Natural killer cell (primary cell): ENCODE data around the gene ARRB1. TPM values are rescaled to one million over a fixed set of nuclear protein-coding genes. Genes with fewer than 3 reads are reported as not detected.
"Not testable (repeated sequence)": the region's sequence is repeated elsewhere in the genome, so short reads cannot be mapped to it uniquely, and the experiment has no call there.

Source experiments
- ATAC-seq, 3 donors: fragments of 150-1000 bp in 2 of 3; fragments of 200-7000 bp in 1 of 3; cut with Tn5 transposase; 1 replicate in 1 of 3; 2 replicates in 2 of 3; pipeline ENCODE4 v1.10.0; 2021; ENCODE audit warnings: mild to moderate bottlenecking in 2 of 3, moderate library complexity in 2 of 3
- DNase-seq, 2 donors: peaks; one replicate each; pipeline versions ENCODE4 v3.0.0 to v3.0.0-alpha.2; 2013 to 2021; ENCODE audit warnings: mixed read lengths in 1 of 2
- H3K27ac ChIP-seq: one replicate; pipeline ENCODE4 v1.5.1; 2013; ENCODE audit warnings: mild to moderate bottlenecking, low read length
- H3K27me3 ChIP-seq: one replicate; pipeline ENCODE4 v1.6.1; 2013; ENCODE audit warnings: low read length; ENCODE audit not compliant: control insufficient read depth, insufficient read depth
- H3K36me3 ChIP-seq: one replicate; pipeline ENCODE4 v1.6.1; 2013; ENCODE audit warnings: low read length; ENCODE audit not compliant: control insufficient read depth, insufficient read depth
- H3K4me1 ChIP-seq: one replicate; pipeline ENCODE4 v1.6.1; 2013; ENCODE audit warnings: low read length; ENCODE audit not compliant: control insufficient read depth, insufficient read depth
- H3K4me3 ChIP-seq: one replicate; pipeline ENCODE4 v1.5.1; 2013; ENCODE audit warnings: low read length
- H3K9me3 ChIP-seq: one replicate; pipeline ENCODE4 v1.6.1; 2013; ENCODE audit warnings: low read length; ENCODE audit not compliant: control insufficient read depth, insufficient read depth
- H3K27ac Mint-ChIP-seq, 2 donors: one replicate each; pipeline ENCODE4 v1.8.0; 2022; ENCODE audit warnings: mild to moderate bottlenecking in 2 of 2, mixed read lengths in 2 of 2, moderate library complexity in 1 of 2
- H3K27me3 Mint-ChIP-seq, 2 donors: one replicate each; pipeline ENCODE4 v1.8.0; 2022; ENCODE audit warnings: low read depth in 2 of 2, mixed read lengths in 2 of 2
- H3K36me3 Mint-ChIP-seq: one replicate; pipeline ENCODE4 v1.8.0; 2022; ENCODE audit warnings: mixed read lengths
- H3K4me1 Mint-ChIP-seq, 2 donors: one replicate each; pipeline ENCODE4 v1.8.0; 2022; ENCODE audit warnings: mixed read lengths in 2 of 2
- H3K4me3 Mint-ChIP-seq: one replicate; pipeline ENCODE4 v1.8.0; 2022; ENCODE audit warnings: mild to moderate bottlenecking, moderate library complexity, mixed read lengths
- H3K9me3 Mint-ChIP-seq, 2 donors: one replicate each; pipeline ENCODE4 v1.8.0; 2022; ENCODE audit warnings: mixed read lengths in 2 of 2
- CTCF ChIP-seq: fragments of 200-600 bp; IDR thresholded peaks from one replicate; pipeline ENCODE4 v1.8.0; 2022; ENCODE audit warnings: antibody characterized with exemption
- WGBS: methylation state at CpG from one replicate; pipeline ENCODE4 v1.1.7; 2013; ENCODE audit warnings: missing lambda C conversion rate; ENCODE audit not compliant: insufficient coverage; 5-methylcytosine and 5-hydroxymethylcytosine counted together
- intact Hi-C: fragments of 100-400 bp; cut with micrococcal nuclease; formaldehyde crosslinking; loops from one replicate; pipeline ENCODE4 v1.14.2; 2022
- total RNA-seq, 4 donors: library from RNA; stranded (reverse); fragments of 120-200 nt in 1 of 4; gene quantifications; one replicate each; pipeline versions ENCODE4 v1.2.3 to v1.2.4, GENCODE V29; 2013 to 2022

The ARRB1 gene
- total RNA-seq, 3 donors from 2014 or later (not counting 1 experiment from before 2014, with no cell fraction given), result 128 to 200 (median 174) TPM

GRCh38 chr11:75380245-75380644 is 28.8 kb upstream of the ARRB1 start:
- intact Hi-C loops, result loop anchor here (5.0 kb wide), 1 partner anchor 38 kb away; no protein-coding TSS in a partner anchor
- H3K36me3 ChIP-seq, result no peaks in the 10 kb centered on the region
- Mint-ChIP-seq H3K27ac (peak overlapping the region; percentile 63 to 64), H3K36me3 (no peaks in the 10 kb centered on the region), H3K4me3 (no peak overlapping the region), H3K9me3 (no peaks in the 10 kb centered on the region), H3K4me1 (peaks cover 19 to 28% of the 10 kb centered on the region in 2 donors), H3K27me3 (no peaks in the 10 kb centered on the region)
- peaks cover 33% of the 10 kb centered on the region for H3K4me1 ChIP-seq
- H3K27me3 ChIP-seq, result no peaks in the 10 kb centered on the region
- ATAC-seq (no peak), DNase-seq (no peak)
- H3K4me3 ChIP-seq, result no peak overlapping the region
- H3K27ac ChIP-seq, result no peak overlapping the region
- no peaks in the 10 kb centered on the region for H3K9me3 ChIP-seq
- TF ChIP-seq CTCF, result no peak
- WGBS, result no CpG with 5 or more reads among the region's 2 CpGs

- ATAC-seq, H3K4me3 Mint-ChIP-seq, H3K4me3 ChIP-seq, H3K27me3 Mint-ChIP-seq, H3K9me3 ChIP-seq, H3K27ac Mint-ChIP-seq, H3K27me3 ChIP-seq, H3K27ac ChIP-seq, H3K9me3 Mint-ChIP-seq, H3K36me3 ChIP-seq, H3K36me3 Mint-ChIP-seq, intact Hi-C loops, DNase-seq: not testable (repeated sequence)
- H3K4me1 ChIP-seq, result peaks cover 24% of the 10 kb centered on the region
- peaks cover 8 to 19% of the 10 kb centered on the region in 2 donors for H3K4me1 Mint-ChIP-seq
- WGBS, result 94% methylated on average over 17 of the region's 17 CpGs
Measured at GRCh38 chr11:75378776-75379175, 27.3 kb upstream of the ARRB1 start.

- Histone ChIP-seq H3K4me1 (peaks cover 11% of the 10 kb centered on the region), H3K36me3 (no peaks in the 10 kb centered on the region), H3K4me3 (no peak overlapping the region), H3K27ac (no peak overlapping the region), H3K9me3 (no peaks in the 10 kb centered on the region), H3K27me3 (no peaks in the 10 kb centered on the region)
- WGBS, result 92% methylated on average over 9 of the region's 9 CpGs
- H3K27me3 Mint-ChIP-seq, result no peaks in the 10 kb centered on the region
- DNase-seq (no peak), ATAC-seq (no peak)
- H3K4me3 Mint-ChIP-seq, result no peak overlapping the region
- no peaks in the 10 kb centered on the region for H3K36me3 Mint-ChIP-seq
- H3K9me3 Mint-ChIP-seq, result no peaks in the 10 kb centered on the region
- H3K4me1 Mint-ChIP-seq, result peaks cover 4 to 26% of the 10 kb centered on the region in 2 donors
- TF ChIP-seq CTCF, result no peak
- H3K27ac Mint-ChIP-seq, result no peak overlapping the region
- intact Hi-C loops, result no loop called here
Measured at GRCh38 chr11:75376175-75376574, 24.7 kb upstream of the ARRB1 start.

GRCh38 chr11:75375626-75376025 is 24.2 kb upstream of the ARRB1 start:
- H3K27ac ChIP-seq, result no peak overlapping the region
- Mint-ChIP-seq H3K9me3 (no peaks in the 10 kb centered on the region), H3K27ac (no peak overlapping the region), H3K4me3 (no peak overlapping the region), H3K36me3 (no peaks in the 10 kb centered on the region), H3K27me3 (no peaks in the 10 kb centered on the region), H3K4me1 (peaks cover 4 to 21% of the 10 kb centered on the region in 2 donors)
- 83% methylated on average over 8 of the region's 8 CpGs for WGBS
- H3K9me3 ChIP-seq, result no peaks in the 10 kb centered on the region
- peaks cover 5% of the 10 kb centered on the region for H3K4me1 ChIP-seq
- TF ChIP-seq CTCF, result no peak
- no peak overlapping the region for H3K4me3 ChIP-seq
- intact Hi-C loops, result no loop called here
- ATAC-seq, result no peak
- no peak for DNase-seq
- no peaks in the 10 kb centered on the region for H3K36me3 ChIP-seq
- no peaks in the 10 kb centered on the region for H3K27me3 ChIP-seq
